ENCODE data around the gene RBM38. TPM values are rescaled to one million over a fixed set of nuclear protein-coding genes. Genes with fewer than 3 reads are reported as not detected.
A peak's percentile ranks its signal among the peaks of the same experiment; 100 is the strongest.

The RBM38 gene
- total RNA-seq, 4 donors from 2014 or later: 6.2 to 13.3 (median 11.2) TPM

- DNase-seq (ENCODE audit: low spot score in 2 of 2): peak in 1 of 2 donors; percentile 34
- intact Hi-C loops (cut with DNase I; ENCODE audit: low total_unique reads): no loop called here
- TF ChIP-seq POLR2A (IDR thresholded peaks at IDR 0.05) (no peak), CTCF (IDR thresholded peaks at IDR 0.05) (no peak)
- peak overlapping the region; percentile 14 for H3K4me3 ChIP-seq (ENCODE audit: low read depth, poor library complexity, severe bottlenecking)
- 45 to 52% methylated on average over 31 to 33 of the region's 33 CpGs for WGBS, 2 donors
These were observed 1.5 kb downstream of the RBM38 start for GRCh38 chr20:57392512-57393271.

GRCh38 chr20:57393321-57394120, 2.3 kb downstream of the RBM38 start:
- no peak for DNase-seq (ENCODE audit: low spot score in 2 of 2)
- 89 to 91% methylated on average over 12 to 14 of the region's 14 CpGs for WGBS, 2 donors
- intact Hi-C loops (cut with DNase I; ENCODE audit: low total_unique reads): no loop called here
- TF ChIP-seq POLR2A (IDR thresholded peaks at IDR 0.05) (no peak), CTCF (IDR thresholded peaks at IDR 0.05) (no peak)
- no peak overlapping the region for H3K4me3 ChIP-seq (ENCODE audit: low read depth, poor library complexity, severe bottlenecking)

GRCh38 chr20:57394121-57395082, 3.2 kb downstream of the RBM38 start:
- intact Hi-C loops (cut with DNase I; ENCODE audit: low total_unique reads): no loop called here
- no peak overlapping the region for H3K4me3 ChIP-seq (ENCODE audit: low read depth, poor library complexity, severe bottlenecking)
- WGBS, 2 donors: 68 to 73% methylated on average over 26 to 27 of the region's 27 CpGs
- DNase-seq (ENCODE audit: low spot score in 2 of 2): no peak
- TF ChIP-seq CTCF (IDR thresholded peaks at IDR 0.05): no peak
- no peak for TF ChIP-seq POLR2A (IDR thresholded peaks at IDR 0.05)

GRCh38 chr20:57395111-57395966, 4.1 kb downstream of the RBM38 start:
- H3K4me3 ChIP-seq (ENCODE audit: low read depth, poor library complexity, severe bottlenecking): no peak overlapping the region
- TF ChIP-seq POLR2A (IDR thresholded peaks at IDR 0.05) (no peak), CTCF (IDR thresholded peaks at IDR 0.05) (no peak)
- intact Hi-C loops (cut with DNase I; ENCODE audit: low total_unique reads): no loop called here
- WGBS, 2 donors: 53 to 58% methylated on average over 31 of the region's 31 CpGs
- DNase-seq (ENCODE audit: low spot score in 2 of 2): no peak

Data from lower leg skin (tissue), 4 donors.